Measurements from ENCODE around the gene LYSMD4. TPM values are rescaled to one million over a fixed set of nuclear protein-coding genes. Genes with fewer than 3 reads are reported as not detected.

LYSMD4 gene
- total RNA-seq, 1 donor from 2014 or later = 10.6 TPM

- no peak for DNase-seq
- Histone ChIP-seq H3K4me3 (no peak overlapping the region), H3K27ac (no peak overlapping the region), H3K36me3 (peaks cover 20% of the 10 kb centered on the region), H3K4me1 (peaks cover 21% of the 10 kb centered on the region), H3K9me3 (no peaks in the 10 kb centered on the region), H3K27me3 (ENCODE audit: low read depth) (no peaks in the 10 kb centered on the region)
- intact Hi-C loops (cut with DNase I) = no loop called here
- TF ChIP-seq CTCF (IDR thresholded peaks at IDR 0.05) = no peak
- ATAC-seq = no peak
Measured at GRCh38 chr15:99729327-99729726, 3.9 kb downstream of the LYSMD4 start.

- DNase-seq = no peak
- H3K9me3 ChIP-seq = no peaks in the 10 kb centered on the region
- intact Hi-C loops (cut with DNase I) = no loop called here
- H3K27me3 ChIP-seq (ENCODE audit: low read depth) = no peaks in the 10 kb centered on the region
- H3K27ac ChIP-seq = no peak overlapping the region
- H3K4me3 ChIP-seq = no peak overlapping the region
- H3K36me3 ChIP-seq = peaks cover 20% of the 10 kb centered on the region
- ATAC-seq = no peak
- TF ChIP-seq CTCF (IDR thresholded peaks at IDR 0.05) = no peak
- peaks cover 21% of the 10 kb centered on the region for H3K4me1 ChIP-seq
Measured at GRCh38 chr15:99728916-99729315, 4.3 kb downstream of the LYSMD4 start.

- Histone ChIP-seq H3K4me1 (peaks cover 17% of the 10 kb centered on the region), H3K36me3 (peaks cover 20% of the 10 kb centered on the region), H3K4me3 (no peak overlapping the region), H3K27me3 (ENCODE audit: low read depth) (no peaks in the 10 kb centered on the region), H3K9me3 (no peaks in the 10 kb centered on the region), H3K27ac (no peak overlapping the region)
- no peak for ATAC-seq
- no peak for DNase-seq
- intact Hi-C loops (cut with DNase I) = no loop called here
- TF ChIP-seq CTCF (IDR thresholded peaks at IDR 0.05) = no peak
Measured at GRCh38 chr15:99727733-99728132, 5.5 kb downstream of the LYSMD4 start.

- no peak for TF ChIP-seq CTCF (IDR thresholded peaks at IDR 0.05)
- H3K27me3 ChIP-seq (ENCODE audit: low read depth) = no peaks in the 10 kb centered on the region
- peaks cover 20% of the 10 kb centered on the region for H3K36me3 ChIP-seq
- intact Hi-C loops (cut with DNase I) = no loop called here
- peaks cover 17% of the 10 kb centered on the region for H3K4me1 ChIP-seq
- no peak overlapping the region for H3K4me3 ChIP-seq
- DNase-seq = no peak
- H3K27ac ChIP-seq = no peak overlapping the region
- ATAC-seq = no peak
- no peaks in the 10 kb centered on the region for H3K9me3 ChIP-seq
Measured at GRCh38 chr15:99727330-99727729, 5.9 kb downstream of the LYSMD4 start.

GRCh38 chr15:99726333-99726732 is 6.9 kb downstream of the LYSMD4 start:
- ATAC-seq = no peak
- Histone ChIP-seq H3K27me3 (ENCODE audit: low read depth) (no peaks in the 10 kb centered on the region), H3K4me1 (peaks cover 15% of the 10 kb centered on the region), H3K27ac (no peak overlapping the region), H3K4me3 (no peak overlapping the region), H3K9me3 (no peaks in the 10 kb centered on the region), H3K36me3 (peaks cover 20% of the 10 kb centered on the region)
- intact Hi-C loops (cut with DNase I) = no loop called here
- no peak for TF ChIP-seq CTCF (IDR thresholded peaks at IDR 0.05)
- no peak for DNase-seq

GRCh38 chr15:99722406-99722805 is 10.8 kb downstream of the LYSMD4 start:
- intact Hi-C loops (cut with DNase I) = no loop called here
- no peak for TF ChIP-seq CTCF (IDR thresholded peaks at IDR 0.05)
- Histone ChIP-seq H3K4me1 (peaks cover 14% of the 10 kb centered on the region), H3K27ac (no peak overlapping the region), H3K9me3 (no peaks in the 10 kb centered on the region), H3K36me3 (peaks cover under 1% of the 10 kb centered on the region), H3K27me3 (ENCODE audit: low read depth) (no peaks in the 10 kb centered on the region), H3K4me3 (no peak overlapping the region)
- ATAC-seq (no peak), DNase-seq (no peak)
